Fibroblast of lung (primary cell): Measurements from ENCODE around the gene HM13. TPM values are rescaled to one million over a fixed set of nuclear protein-coding genes. Genes with fewer than 3 reads are reported as not detected.
A peak's percentile ranks its signal among the peaks of the same experiment; 100 is the strongest.
"Not testable (repeated sequence)": the region's sequence is repeated elsewhere in the genome, so short reads cannot be mapped to it uniquely, and the experiment has no call there.

Experiments
- DNase-seq, 2 donors: peaks; one replicate each; pipeline versions ENCODE4 v3.0.0 to v3.0.0-alpha.2; 2010; ENCODE audit warnings: low read depth in 2 of 2
- H2AFZ ChIP-seq: 2 replicates; pipeline ENCODE4 v1.5.1; 2012; ENCODE audit warnings: low read length, control low read depth, inconsistent platforms
- H3K27ac ChIP-seq: 2 replicates; pipeline ENCODE4 v1.5.1; 2011; ENCODE audit warnings: low read length, control low read depth; ENCODE audit not compliant: insufficient read depth
- H3K27me3 ChIP-seq: 2 replicates; pipeline ENCODE4 v1.5.1; 2011; ENCODE audit warnings: mild to moderate bottlenecking, low read length; ENCODE audit not compliant: control insufficient read depth, insufficient read depth
- H3K36me3 ChIP-seq: 2 replicates; pipeline ENCODE4 v1.5.1; 2011; ENCODE audit warnings: low read length; ENCODE audit not compliant: control insufficient read depth, insufficient read depth
- H3K4me1 ChIP-seq: 2 replicates; pipeline ENCODE4 v1.5.1; 2011; ENCODE audit warnings: low read length; ENCODE audit not compliant: control insufficient read depth, insufficient read depth; ENCODE audit errors: extremely low read depth
- H3K4me2 ChIP-seq: 2 replicates; pipeline ENCODE4 v1.5.1; 2011; ENCODE audit warnings: low read length, control low read depth; ENCODE audit not compliant: insufficient read depth; ENCODE audit errors: extremely low read depth
- H3K4me3 ChIP-seq, 4 experiments: fragments of 200-600 bp in 1 of 4; sonication (generic) in 1 of 4; replicated peaks in 1 of 4; 2 replicates each; pipeline ENCODE4 v1.5.1; 2011 to 2016; ENCODE audit warnings: low read length in 4 of 4, low read depth in 3 of 4, mild to moderate bottlenecking in 3 of 4, control low read depth in 2 of 4, inconsistent platforms in 1 of 4, mixed read lengths in 1 of 4; ENCODE audit not compliant: insufficient read depth in 1 of 4; ENCODE audit errors: control extremely low read depth in 1 of 4
- H3K79me2 ChIP-seq: 2 replicates; pipeline ENCODE4 v1.5.1; 2012; ENCODE audit warnings: mild to moderate bottlenecking, low read length, inconsistent platforms; ENCODE audit not compliant: control insufficient read depth, insufficient read depth
- H3K9ac ChIP-seq: 2 replicates; pipeline ENCODE4 v1.5.1; 2011; ENCODE audit warnings: mild to moderate bottlenecking, low read length, control low read depth; ENCODE audit not compliant: insufficient read depth
- H3K9me3 ChIP-seq: 2 replicates; pipeline ENCODE4 v1.5.1; 2012; ENCODE audit warnings: low read depth, low read length; ENCODE audit not compliant: control insufficient read depth, insufficient read depth
- H4K20me1 ChIP-seq: 2 replicates; pipeline ENCODE4 v1.5.1; 2011; ENCODE audit warnings: low read length; ENCODE audit not compliant: control insufficient read depth, insufficient read depth; ENCODE audit errors: extremely low read depth
- EZH2 ChIP-seq: IDR thresholded peaks from 2 replicates; pipeline ENCODE4 v1.5.1; 2012; ENCODE audit warnings: low read length, control low read depth, mild to moderate bottlenecking; ENCODE audit errors: missing control alignments
- polyA plus RNA-seq, 2 donors: library from polyadenylated mRNA; depleted of rRNA in 1 of 2; stranded (reverse) in 1 of 2; unstranded in 1 of 2; fragments of >200 nt; gene quantifications; 2 replicates each; pipeline ENCODE4 v1.2.1, GENCODE V29; 2011 to 2012; ENCODE audit warnings: missing spikeins in 1 of 2
- total RNA-seq: library from RNA; depleted of rRNA; stranded (reverse); fragments of >200 nt; gene quantifications from 2 replicates; pipeline ENCODE4 v1.2.1, GENCODE V29; 2014
- TF ChIP-seq, protein P1 (sequence below), 2 donors: IDR thresholded peaks in 1 of 2; conservative IDR thresholded peaks in 1 of 2; 1 replicate in 1 of 2; 2 replicates in 1 of 2; pipeline ENCODE4 v1.5.1; 2011 to 2012; ENCODE audit warnings: low read length in 2 of 2, control low read depth in 1 of 2, inconsistent platforms in 1 of 2, low read depth in 1 of 2, mild to moderate bottlenecking in 1 of 2

Gene HM13
- total and polyA plus RNA-seq, 2 donors (not counting 1 experiment from before 2014, with no cell fraction given): 52.5 to 157 TPM

DNA sequence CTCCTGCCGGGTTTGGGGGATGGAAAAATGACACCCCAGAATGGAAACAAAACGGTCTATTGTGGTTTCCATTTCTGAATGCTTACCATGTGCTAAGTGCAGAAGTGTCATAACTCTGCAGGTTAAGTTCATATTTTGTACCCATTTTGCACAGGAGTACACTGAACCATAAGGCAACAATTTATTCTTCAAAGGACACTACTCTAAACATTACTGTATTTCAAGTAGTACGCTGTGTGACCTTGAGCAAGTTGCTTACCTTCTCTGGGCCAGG is 81.1 kb downstream of the HM13 start:
- DNase-seq: no peak
- H4K20me1 ChIP-seq: no peaks in the 10 kb centered on the region
- H3K79me2 ChIP-seq: no peaks in the 10 kb centered on the region
- no peak overlapping the region for H2AFZ ChIP-seq
- H3K4me2 ChIP-seq: peak overlapping the region; percentile 32
- peak overlapping the region; percentile 5 for H3K9ac ChIP-seq
- H3K4me3 ChIP-seq: no peak overlapping the region
- peak overlapping the region; percentile 97 for H3K27ac ChIP-seq
- H3K27me3 ChIP-seq: no peaks in the 10 kb centered on the region
- peaks cover 27% of the 10 kb centered on the region for H3K4me1 ChIP-seq
- no peaks in the 10 kb centered on the region for H3K9me3 ChIP-seq
- no peaks in the 10 kb centered on the region for H3K36me3 ChIP-seq
- TF ChIP-seq EZH2: no peak
- TF ChIP-seq, protein P1, sequence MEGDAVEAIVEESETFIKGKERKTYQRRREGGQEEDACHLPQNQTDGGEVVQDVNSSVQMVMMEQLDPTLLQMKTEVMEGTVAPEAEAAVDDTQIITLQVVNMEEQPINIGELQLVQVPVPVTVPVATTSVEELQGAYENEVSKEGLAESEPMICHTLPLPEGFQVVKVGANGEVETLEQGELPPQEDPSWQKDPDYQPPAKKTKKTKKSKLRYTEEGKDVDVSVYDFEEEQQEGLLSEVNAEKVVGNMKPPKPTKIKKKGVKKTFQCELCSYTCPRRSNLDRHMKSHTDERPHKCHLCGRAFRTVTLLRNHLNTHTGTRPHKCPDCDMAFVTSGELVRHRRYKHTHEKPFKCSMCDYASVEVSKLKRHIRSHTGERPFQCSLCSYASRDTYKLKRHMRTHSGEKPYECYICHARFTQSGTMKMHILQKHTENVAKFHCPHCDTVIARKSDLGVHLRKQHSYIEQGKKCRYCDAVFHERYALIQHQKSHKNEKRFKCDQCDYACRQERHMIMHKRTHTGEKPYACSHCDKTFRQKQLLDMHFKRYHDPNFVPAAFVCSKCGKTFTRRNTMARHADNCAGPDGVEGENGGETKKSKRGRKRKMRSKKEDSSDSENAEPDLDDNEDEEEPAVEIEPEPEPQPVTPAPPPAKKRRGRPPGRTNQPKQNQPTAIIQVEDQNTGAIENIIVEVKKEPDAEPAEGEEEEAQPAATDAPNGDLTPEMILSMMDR (conservative IDR thresholded peaks at IDR 0.05 in 1 of 2, IDR thresholded peaks at IDR 0.05 in 1 of 2; ENCODE audit: low read depth in 1 of 2, low read length in 2 of 2): no peak

DNA sequence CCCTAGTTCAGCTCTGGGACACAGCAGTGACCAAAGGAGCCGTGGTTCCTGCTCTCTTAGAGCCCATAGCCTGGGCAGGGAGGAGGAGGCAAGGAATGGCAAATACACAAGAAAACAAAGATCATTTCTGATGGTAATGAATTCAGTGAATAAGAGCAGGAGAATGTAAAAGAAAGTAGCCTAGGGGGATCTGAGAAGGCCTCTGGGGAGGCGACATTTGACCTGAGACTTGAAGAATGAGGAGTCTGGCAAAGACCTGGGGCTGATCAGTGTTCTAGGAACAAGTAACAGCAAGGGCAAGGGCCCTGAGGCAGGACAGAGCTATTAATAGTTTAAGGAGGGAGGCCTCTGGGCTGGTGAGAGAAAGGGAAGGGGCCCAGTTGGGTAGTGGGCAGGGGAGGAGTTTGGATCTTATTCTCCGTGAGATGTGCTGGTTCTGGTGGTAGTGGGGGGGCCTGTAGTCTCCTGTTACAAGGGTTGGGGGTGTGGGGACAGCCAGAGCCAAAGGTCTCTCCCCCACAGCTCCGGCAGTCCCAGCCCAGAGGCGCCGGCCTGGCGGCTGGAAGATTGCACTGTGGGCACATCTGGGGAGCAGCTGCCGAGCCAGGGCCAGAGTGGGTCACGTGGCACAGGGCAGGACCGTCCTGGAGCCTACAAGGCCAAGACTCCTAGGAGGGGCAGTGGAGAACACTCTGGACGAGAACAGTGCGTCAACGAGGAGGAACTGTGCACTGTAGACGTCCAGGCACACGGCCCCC is 81.6 kb downstream of the HM13 start:
- Histone ChIP-seq H3K36me3 (no peaks in the 10 kb centered on the region), H3K79me2 (no peaks in the 10 kb centered on the region), H3K4me2 (peak overlapping the region; percentile 71), H4K20me1 (no peaks in the 10 kb centered on the region), H3K4me1 (peaks cover 27% of the 10 kb centered on the region), H3K4me3 (no peak overlapping the region), H3K27ac (peak overlapping the region; percentile 97), H2AFZ (peak overlapping the region; percentile 69), H3K9me3 (no peaks in the 10 kb centered on the region), H3K27me3 (no peaks in the 10 kb centered on the region), H3K9ac (peak overlapping the region; percentile 50)
- no peak for TF ChIP-seq EZH2
- TF ChIP-seq, protein P1 (conservative IDR thresholded peaks at IDR 0.05 in 1 of 2, IDR thresholded peaks at IDR 0.05 in 1 of 2; ENCODE audit: low read depth in 1 of 2, low read length in 2 of 2): no peak
- DNase-seq: peak; percentile 83 to 99

DNA sequence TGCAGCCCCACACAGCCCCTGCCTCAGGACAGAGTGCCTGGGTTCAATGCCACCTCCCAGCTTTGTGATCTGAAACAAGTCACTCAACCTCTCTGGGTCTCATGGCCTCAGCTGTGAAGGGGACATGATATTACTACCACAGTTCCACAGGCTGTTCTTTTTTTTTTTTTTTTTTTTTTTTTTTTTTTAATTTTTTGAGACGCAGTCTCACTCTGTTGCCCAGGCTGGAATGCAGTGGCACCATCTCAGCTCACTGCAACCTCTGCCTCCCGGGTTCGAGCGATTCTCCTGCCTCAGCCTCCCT is 82.1 kb downstream of the HM13 start:
- H3K9me3 ChIP-seq, H4K20me1 ChIP-seq, H3K79me2 ChIP-seq, H3K36me3 ChIP-seq, H3K27me3 ChIP-seq, H3K4me3 ChIP-seq, DNase-seq: not testable (repeated sequence)
- Histone ChIP-seq H2AFZ (peak overlapping the region; percentile 69), H3K27ac (peak overlapping the region; percentile 97), H3K9ac (peak overlapping the region; percentile 50), H3K4me2 (peak overlapping the region; percentile 71), H3K4me1 (peaks cover 27% of the 10 kb centered on the region)
